Activated CD8-positive, alpha-beta memory T cell treated with anti-CD3 and anti-CD28 coated beads for 1 hour (primary cell): ENCODE results near the gene ISLR.

Source experiments
- DNase-seq, 2 donors: peaks; one replicate each; pipeline ENCODE4 v3.0.0-alpha.2; 2020; ENCODE audit warnings: low read depth in 1 of 2; ENCODE audit errors: extremely low read depth in 1 of 2

ISLR gene

DNA sequence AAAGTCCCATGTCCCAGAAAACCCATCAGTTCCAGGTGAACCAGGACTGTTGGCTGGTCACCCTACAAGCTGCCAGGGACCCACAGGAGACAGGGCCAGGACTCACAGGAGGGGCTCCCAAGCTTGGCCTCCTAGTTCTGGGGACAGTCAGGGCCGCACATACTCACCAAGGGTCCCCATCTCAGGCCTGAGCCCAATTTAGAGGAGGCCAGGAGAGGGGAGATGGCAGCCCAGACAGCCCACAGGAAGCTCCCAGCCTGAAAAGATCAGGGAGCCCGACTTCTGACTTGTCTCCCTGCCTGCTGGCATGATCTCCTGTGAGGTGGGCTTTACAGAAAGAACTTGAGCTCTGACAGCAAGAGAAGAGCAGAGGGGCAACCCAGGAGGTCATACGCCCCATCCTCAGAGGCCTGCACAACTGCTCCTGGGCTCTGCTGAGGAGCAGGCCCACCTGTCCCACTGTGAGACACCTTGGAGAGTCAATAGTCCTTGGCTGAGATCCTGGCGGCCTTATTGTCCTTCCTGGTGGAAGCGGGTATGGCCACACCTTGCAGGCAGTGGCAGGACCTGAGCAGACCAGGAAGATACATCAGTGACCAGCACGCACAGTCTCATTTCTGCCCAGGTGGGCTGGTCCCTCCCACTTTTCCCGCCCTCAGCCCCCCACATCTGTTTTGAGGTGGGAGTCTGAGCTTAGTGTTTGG is 2.5 kb upstream of the ISLR start:
- no peak for DNase-seq

DNA sequence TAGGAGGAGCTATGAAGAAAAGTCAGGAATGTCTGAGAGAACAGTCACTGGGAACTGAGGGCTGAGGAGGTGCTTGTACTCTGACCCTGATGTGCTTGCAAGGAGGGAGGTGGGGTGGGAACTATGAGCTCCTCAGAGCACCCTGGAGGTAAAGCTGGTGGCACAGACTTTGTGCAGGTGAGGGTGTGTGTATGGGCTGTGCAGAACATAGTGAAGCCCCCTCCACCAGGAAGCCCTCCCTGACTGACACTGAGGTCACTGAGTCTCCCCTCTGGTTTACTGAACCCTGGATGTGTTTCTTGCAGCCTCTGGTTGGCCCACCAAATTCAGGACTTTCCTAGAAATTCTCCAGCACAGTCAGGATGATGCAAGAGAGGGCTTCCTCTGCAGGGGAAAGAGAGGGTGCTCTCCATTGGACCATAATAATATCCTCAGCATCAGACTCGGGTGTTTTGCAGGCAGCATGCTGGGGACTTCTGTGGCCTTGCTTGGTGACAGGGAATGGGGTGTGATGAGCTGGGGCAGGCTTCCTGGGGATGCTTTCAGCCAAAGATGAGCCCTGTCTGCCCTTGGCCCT is 1.5 kb upstream of the ISLR start:
- no peak for DNase-seq

DNA sequence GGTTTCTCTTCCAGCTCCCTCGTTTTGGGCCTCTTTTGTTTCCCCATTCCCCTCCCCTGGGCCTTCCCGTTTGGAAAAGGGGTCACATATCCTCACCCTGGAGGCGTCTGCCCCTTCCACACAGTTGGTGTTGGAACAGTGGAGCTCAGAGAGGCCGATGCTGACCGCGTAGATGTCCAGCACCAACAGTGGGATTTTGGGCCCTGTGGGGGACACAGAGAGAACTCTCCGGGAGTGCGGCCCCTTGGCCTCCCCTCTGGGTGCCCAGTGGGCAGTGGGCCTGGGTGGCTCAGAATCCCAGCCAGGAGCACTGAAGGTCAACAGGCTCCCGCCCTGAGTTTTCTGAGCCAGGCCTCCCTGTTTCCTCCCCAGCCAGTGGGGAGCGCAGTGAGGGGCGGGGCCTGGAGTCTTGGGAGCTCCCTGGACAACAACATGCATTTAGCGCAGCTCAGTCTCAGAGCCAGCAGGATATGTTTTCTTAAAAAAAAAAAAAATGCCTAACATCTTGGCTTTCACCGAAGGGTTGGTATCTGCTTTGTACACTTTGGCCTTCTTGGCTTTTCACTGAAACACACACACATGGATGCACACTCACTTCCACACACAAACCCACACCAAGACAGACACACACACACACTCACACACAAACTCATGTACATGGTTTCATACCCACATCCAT is 670 bp upstream of the ISLR start:
- DNase-seq = no peak

DNA sequence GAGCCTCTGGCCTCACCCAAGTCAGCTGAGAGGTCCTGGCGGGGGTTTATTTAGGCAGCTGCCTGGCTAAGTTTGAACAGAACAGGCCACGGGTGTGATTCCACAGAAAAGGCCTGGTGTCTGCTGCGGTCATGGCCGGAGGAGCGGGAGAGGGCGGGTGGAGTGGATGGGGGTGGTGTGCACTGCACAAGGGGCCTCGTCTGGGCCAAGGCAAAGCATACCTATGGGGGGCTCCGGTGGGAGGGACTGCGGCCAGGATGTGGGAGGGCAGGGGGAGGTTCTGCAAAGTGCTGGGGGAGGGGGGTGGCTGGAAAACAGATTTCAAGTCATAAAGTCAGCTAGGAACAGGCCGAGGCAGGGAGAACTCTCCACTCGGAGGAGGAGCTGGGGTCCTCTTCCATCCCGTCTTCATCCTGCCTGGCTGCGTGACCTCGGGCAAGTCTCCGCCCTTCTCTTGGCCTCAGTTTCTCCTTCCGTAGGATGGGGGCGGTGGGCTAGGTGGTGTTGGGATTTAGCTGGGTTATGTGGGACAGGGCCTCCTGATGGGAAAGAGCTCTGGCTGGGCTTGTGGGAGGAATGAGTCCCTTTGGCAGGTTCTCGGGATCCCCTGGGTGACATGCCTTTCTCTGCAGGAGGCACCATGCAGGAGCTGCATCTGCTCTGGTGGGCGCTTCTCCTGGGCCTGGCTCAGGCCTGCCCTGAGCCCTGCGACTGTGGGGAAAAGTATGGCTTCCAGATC is 878 bp downstream of the ISLR start:
- DNase-seq = no peak

DNA sequence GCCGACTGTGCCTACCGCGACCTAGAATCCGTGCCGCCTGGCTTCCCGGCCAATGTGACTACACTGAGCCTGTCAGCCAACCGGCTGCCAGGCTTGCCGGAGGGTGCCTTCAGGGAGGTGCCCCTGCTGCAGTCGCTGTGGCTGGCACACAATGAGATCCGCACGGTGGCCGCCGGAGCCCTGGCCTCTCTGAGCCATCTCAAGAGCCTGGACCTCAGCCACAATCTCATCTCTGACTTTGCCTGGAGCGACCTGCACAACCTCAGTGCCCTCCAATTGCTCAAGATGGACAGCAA is 1.4 kb downstream of the ISLR start:
- no peak for DNase-seq

DNA sequence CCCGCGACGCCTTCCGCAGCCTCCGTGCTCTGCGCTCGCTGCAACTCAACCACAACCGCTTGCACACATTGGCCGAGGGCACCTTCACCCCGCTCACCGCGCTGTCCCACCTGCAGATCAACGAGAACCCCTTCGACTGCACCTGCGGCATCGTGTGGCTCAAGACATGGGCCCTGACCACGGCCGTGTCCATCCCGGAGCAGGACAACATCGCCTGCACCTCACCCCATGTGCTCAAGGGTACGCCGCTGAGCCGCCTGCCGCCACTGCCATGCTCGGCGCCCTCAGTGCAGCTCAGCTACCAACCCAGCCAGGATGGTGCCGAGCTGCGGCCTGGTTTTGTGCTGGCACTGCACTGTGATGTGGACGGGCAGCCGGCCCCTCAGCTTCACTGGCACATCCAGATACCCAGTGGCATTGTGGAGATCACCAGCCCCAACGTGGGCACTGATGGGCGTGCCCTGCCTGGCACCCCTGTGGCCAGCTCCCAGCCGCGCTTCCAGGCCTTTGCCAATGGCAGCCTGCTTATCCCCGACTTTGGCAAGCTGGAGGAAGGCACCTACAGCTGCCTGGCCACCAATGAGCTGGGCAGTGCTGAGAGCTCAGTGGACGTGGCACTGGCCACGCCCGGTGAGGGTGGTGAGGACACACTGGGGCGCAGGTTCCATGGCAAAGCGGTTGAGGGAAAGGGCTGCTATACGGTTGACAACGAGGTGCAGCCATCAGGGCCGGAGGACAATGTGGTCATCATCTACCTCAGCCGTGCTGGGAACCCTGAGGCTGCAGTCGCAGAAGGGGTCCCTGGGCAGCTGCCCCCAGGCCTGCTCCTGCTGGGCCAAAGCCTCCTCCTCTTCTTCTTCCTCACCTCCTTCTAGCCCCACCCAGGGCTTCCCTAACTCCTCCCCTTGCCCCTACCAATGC is 2.0 kb downstream of the ISLR start:
- no peak for DNase-seq

DNA sequence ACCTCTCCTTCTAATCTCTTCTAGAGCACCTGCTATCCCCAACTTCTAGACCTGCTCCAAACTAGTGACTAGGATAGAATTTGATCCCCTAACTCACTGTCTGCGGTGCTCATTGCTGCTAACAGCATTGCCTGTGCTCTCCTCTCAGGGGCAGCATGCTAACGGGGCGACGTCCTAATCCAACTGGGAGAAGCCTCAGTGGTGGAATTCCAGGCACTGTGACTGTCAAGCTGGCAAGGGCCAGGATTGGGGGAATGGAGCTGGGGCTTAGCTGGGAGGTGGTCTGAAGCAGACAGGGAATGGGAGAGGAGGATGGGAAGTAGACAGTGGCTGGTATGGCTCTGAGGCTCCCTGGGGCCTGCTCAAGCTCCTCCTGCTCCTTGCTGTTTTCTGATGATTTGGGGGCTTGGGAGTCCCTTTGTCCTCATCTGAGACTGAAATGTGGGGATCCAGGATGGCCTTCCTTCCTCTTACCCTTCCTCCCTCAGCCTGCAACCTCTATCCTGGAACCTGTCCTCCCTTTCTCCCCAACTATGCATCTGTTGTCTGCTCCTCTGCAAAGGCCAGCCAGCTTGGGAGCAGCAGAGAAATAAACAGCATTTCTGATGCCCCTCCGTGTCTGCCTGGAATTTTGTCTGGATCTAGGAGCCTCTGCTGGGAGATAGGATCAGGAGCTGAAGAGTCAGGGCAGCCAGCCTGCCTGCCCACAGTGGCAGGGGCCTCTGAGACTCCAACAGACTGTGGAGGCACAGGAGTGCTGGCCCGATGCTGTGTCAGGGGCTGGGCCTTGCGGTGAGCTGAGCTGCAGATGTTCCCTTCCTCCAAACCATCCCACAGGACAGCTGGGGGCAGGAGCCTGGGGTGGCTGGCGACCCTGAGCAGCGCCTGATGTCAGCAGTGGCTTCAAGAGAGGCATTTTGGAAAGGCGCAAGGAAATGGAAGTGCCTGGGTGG is 3.0 kb downstream of the ISLR start:
- DNase-seq = no peak

DNA sequence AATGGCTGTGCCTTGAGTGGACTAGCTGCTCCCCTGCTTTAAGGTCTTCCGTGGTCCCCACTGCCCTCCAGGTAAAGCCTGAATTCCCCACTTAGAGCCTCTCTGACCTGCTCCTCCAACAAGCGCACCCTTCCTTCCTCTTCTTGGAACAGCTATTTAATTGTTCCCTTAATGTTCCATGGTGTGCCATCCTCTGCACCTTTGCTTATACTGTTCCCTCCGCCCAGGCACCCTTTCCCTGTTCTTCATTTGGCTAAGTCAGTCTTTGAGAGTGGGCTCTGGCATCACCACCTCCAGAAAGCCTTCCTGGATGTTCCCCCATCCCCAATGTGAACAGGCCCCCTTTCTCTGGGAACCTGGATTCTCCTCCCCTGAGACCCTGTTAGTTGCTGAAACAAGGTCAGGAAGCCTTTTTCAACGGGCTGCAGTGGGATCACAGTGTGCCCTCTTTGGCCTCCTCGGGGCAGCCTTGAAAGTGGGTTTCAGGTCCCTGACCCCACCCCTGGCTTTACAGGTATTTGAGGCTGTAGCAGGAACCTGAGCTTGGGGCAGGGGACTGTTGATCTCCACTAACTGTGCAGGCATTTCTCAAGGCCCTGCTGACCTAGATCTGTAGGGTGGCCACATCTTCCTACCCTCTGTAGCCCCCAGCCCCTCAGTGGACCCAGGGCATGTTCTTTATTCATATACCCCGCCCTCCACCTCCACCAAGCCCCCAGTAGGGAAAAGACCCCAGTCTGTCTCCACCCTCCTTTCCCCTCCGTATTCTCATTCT is 5.0 kb downstream of the ISLR start:
- no peak for DNase-seq

DNA sequence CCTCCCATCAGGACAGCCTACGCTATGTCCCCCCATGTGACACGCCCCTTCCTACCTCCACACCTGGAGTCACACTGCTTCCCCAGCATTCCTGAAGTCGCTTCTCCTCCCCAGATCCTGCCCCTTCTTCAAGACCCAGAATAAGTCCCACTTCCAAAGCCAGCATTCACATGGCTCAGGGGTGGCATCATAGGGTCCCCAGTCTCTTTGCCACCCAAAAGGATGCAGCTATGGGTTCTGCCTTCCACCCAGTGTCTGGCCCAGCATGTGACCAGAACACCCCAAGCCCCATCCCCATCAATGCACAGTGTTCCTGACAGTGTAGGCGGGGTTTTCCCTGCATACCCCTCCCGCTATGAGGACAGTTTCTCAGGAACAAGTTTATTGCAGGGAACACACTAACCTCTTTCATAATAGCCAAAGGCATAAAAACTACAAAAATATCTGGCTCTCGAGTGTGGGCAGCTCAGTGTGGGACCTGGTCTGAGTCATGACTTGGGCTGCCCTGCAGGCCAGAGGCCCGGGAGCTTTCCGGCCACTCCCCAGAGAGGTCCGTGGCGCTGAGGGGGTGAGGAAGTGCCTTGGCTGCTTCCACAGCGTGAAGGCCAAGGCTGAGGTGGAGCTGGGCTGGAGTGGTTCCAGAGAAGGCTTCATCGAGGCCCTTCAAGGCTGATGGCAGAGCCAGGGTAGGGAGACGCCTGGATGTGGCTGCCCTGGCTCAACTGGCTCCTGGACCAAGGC is 5.8 kb downstream of the ISLR start:
- no peak for DNase-seq

DNA sequence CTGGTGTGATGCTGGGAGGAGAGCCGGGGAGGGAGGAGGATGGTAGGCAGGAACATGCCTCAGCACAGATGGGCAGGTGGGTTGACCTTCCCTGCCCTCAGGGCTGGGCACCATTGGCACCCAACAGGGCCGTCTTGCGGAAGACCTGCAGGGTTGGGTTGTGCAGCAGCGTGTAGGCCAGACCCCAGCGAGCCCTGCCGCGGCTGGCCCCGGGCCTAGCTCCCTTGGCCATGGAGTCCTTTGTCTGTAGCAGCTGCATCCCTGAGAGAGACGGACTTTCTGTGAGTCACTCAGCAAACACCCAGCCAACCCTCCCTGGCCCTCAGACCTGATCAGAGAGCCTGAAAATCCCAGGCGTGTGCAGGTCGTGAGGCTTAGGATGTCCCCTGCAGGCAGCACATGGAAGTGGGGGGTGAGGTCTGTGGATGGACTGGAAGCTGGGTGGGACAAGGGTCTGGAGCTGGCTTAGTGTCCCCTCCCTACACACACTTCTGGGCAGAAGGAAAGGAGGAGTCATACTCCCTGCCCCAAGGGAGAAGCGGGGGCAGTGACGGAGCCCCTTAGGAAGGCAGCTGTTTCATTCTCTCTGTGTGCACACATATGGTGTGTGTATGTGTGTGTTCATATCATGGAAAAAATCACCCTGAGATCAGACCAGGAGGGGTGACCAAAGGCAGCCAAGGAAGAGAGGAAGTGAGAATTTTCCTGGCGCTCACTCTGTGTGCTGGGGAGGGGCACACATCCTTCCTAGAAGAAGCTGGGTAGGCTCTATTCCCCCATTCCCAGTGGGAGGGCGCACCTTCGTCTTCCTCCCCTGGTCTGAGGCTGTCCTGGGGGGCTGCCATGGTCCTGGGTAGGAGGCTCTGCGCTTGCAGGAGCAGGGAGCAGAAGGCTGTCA is 6.7 kb downstream of the ISLR start:
- no peak for DNase-seq

DNA sequence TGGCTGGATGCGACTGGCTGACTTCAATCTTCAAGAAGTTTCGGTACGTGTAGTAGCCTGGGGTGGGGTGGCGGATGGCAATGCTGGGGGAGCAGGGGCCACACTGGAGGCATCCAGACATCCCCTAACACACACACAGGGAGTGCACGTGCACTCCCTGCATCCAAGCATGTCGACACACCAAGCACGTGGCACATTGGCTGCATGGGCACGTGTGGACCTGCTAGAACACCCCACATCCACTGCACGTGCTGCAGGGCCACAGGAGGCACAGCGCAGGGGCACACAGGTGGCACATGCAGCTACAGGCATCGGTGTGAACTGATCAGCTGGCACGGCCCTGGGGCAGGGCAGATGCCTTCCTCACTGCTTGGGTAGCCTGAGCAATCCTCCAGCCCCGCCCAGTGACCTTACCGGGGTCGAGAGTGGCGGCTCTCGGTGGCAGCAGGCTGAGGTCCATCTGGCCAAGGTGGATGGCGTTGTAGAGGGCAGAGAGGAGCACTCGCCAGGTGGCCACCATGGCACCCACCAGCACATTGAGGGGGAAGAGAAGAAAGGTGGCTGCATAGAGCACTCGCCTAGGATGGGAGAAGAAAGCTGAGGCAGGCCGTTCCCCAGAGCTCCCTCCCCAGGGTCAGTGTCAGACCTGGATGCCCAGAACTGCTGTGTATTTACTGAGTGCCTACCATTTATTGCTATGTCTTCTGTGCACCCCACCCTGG is 7.5 kb downstream of the ISLR start:
- DNase-seq = no peak

DNA sequence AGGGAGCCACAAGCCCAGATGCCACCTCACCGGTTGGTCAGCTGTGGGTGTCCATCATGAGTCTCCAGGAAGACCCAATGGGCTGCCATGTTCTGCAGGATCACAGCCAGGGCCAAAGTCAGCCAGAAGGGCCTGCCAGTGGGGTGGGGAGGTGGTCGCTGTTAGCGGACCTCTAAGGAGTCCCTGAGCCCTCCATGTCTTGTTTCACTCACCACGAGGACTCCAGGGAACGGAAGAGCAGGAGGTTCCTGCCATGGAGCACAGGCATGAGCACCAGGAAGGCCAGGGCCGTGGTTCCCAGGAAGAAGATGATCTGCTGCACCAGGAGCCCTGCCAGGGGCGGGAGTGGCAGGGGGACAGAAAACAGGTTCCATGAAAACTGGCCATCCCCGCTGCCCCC is 8.6 kb downstream of the ISLR start:
- DNase-seq = no peak

DNA sequence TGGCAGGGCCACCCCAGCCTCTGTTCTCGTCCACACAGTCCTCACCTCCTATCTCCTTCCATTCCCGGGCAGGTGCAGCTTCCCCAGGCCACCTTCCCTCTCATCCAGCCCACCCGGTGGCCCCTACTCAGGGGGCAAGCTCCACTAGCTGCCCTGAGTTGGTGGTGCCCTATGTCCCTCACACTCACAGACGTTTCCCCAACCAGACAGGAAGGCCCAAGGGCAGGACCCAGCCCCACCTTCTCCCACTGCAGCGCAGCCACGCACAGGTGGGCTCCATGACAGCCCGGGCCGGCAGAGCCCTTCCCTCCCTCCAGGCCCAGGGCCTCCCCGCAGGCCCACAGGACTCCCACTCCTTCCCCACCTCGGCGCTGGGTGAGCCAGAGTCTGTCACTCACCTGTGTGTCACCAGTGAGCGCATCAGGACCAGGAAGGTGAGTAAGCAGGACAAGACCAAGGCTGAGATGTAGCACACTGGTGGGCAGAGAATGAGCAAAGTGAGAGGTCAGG is 11.1 kb downstream of the ISLR start:
- DNase-seq = no peak

DNA sequence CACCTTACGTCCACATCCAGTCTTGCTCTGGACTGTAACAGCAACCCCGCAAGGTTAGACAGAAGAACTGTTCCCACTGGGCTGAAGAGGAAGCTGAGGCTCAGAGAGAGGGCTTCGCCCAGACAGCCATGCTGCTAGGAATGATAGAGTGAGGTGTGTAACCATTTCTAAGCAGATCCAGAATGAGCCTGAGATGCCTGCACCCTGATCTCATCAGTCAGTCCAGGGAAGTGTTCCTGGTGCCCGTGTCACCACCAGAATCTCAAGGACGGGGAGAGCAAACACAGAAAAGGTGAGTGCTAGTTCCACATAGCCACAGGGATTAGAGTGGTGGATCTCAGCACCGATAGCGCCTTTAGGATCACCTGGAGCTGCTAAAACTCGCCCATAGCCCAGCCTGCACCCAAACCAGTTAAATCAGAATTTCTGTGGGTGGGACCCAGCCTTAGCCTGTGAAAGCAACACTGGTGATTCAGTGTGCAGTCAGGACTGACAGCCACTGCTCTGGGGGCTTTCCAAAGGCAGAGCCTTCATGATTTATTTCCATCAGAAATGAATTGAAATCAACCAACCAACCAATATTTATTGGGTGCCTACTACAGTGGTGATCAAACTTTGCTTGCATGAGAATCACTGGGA is 12.3 kb downstream of the ISLR start:
- DNase-seq = no peak

DNA sequence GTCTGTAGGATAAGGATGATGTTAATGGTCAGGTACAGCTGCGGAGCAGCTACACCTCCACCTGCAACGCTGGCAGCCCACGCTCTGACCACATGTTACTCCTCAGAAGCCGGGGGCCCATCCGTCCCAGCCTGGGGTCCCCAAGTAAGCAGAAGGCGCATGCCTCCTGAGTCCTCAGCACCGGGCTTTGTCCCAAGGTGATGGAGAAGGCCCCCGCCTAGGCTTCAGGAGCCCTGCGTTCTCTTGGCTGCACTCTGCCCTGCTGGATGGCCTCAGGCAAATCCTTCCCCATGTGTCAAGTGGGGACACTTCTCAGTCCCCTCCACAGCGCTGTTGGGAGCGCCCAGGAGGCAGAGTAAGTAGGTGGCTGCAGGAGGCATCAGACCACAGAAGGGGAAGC is 14.7 kb downstream of the ISLR start:
- no peak for DNase-seq

DNA sequence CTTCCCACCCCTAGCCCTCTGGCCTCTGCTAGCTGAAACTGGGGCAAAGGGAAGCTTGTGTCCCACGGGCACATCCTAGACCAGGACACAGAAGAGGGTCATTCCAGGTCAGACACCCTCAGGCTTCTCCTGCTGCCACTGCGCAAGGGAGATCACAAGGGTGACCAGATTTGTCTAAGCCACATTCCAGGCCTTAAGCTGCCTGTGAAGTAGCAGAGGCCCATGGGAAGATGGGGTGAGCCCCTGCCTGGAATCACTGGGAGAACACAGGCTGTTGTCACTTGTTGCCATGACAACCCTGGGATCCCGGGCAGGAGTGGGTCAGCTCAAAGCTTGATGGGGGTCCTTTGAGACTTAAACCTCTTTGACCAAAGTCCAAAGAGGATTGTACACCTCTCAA is 18.3 kb downstream of the ISLR start:
- no peak for DNase-seq
